ENCODE results near the gene EFNA1. TPM values are rescaled to one million over a fixed set of nuclear protein-coding genes. Genes with fewer than 3 reads are reported as not detected.

Gene EFNA1
- total and polyA plus RNA-seq, 2 of the 13 experiments (the other 11 are each of a cell fraction or from before 2014, with no cell fraction given), result 81.8 to 874 TPM

DNA sequence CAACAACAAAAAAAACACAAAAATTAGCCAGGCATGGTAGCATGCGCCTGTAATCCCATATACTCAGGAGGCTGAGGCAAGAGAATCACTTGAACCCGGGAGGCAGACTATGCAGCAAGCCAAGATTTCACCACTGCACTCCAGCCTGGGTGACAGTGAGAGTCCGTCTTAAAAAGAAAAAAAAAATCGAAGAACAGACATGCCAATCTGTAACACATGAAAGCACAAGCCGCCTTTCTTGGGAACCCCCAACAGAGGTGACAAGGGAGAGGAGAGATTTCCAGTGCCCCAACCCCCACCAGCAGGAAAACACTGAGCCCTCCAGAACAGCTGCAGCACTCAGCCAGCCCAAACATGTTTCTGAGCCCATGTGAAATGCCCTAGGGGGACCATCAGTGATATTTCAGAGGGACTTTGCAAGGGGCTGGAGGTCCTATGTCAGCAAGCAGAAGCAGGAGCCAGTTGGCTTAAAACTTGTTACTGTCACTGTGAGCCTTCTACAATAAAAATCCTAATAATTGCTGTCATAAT, 14.2 kb upstream of the EFNA1 start:
- Histone ChIP-seq H3K27me3 (ENCODE audit: control insufficient read depth in 1 of 2, insufficient read depth in 2 of 2, low read length in 2 of 2) (peaks cover 0 to 7% of the 10 kb centered on the region in 2 experiments; a peak in 1 of 5 replicates), H4K20me1 (ENCODE audit: insufficient read depth, low read length) (no peaks in the 10 kb centered on the region), H3K9me3 (ENCODE audit: low read length) (no peaks in the 10 kb centered on the region), H3K9ac (ENCODE audit: insufficient read depth, low read depth, low read length) (no peak overlapping the region), H3K4me3 (replicated peaks in 1 of 3; ENCODE audit: insufficient read depth in 1 of 3, low read depth in 2 of 3, low read length in 3 of 3) (no peak overlapping the region), H3K36me3 (replicated peaks in 1 of 2; ENCODE audit: control insufficient read depth in 1 of 2, insufficient read depth in 2 of 2, low read length in 2 of 2) (no peaks in the 10 kb centered on the region), H3K79me2 (ENCODE audit: insufficient read depth, low read length) (no peaks in the 10 kb centered on the region), H2AFZ (ENCODE audit: low read length) (no peak overlapping the region), H3K27ac (ENCODE audit: extremely low read length, insufficient read depth, low read length) (no peak overlapping the region), H3K4me1 (ENCODE audit: insufficient read depth, low read length) (peaks cover 23% of the 10 kb centered on the region), H3K4me2 (ENCODE audit: low read depth, low read length) (no peak overlapping the region)
- ChIA-PET CTCF (ENCODE audit: low intra/inter-chr PET ratio, low total read pairs) (interaction anchor here (2.7 kb wide), 1 partner anchor 54 kb away, joined by 14 read pairs; no protein-coding TSS in a partner anchor), POLR2A (interaction anchor here (3.4 kb wide), 1 partner anchor 12 kb away, joined by 18 read pairs; no protein-coding TSS in a partner anchor)
- no peak for ATAC-seq
- TF ChIP-seq, protein P1, sequence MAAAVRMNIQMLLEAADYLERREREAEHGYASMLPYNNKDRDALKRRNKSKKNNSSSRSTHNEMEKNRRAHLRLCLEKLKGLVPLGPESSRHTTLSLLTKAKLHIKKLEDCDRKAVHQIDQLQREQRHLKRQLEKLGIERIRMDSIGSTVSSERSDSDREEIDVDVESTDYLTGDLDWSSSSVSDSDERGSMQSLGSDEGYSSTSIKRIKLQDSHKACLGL (CRISPR knock-in tag; IDR thresholded peaks at IDR 0.05), result no peak
- TF ChIP-seq ZBTB46 (CRISPR knock-in tag; IDR thresholded peaks at IDR 0.05; ENCODE audit: borderline replicate concordance) (no peak), BHLHE40 (IDR thresholded peaks at IDR 0.05; ENCODE audit: low read length) (no peak), ZZZ3 (CRISPR knock-in tag; IDR thresholded peaks at IDR 0.05; ENCODE audit: borderline replicate concordance) (no peak), HNF4A (CRISPR knock-in tag; IDR thresholded peaks at IDR 0.05) (no peak), ZNF598 (CRISPR knock-in tag; IDR thresholded peaks at IDR 0.05; ENCODE audit: borderline replicate concordance) (no peak), ZMYM2 (CRISPR knock-in tag; IDR thresholded peaks at IDR 0.05) (no peak), XRCC5 (optimal IDR thresholded peaks at IDR 0.05; ENCODE audit: low read length) (no peak), ELF3 (CRISPR knock-in tag; IDR thresholded peaks at IDR 0.05) (no peak)
- TF ChIP-seq, protein P2, sequence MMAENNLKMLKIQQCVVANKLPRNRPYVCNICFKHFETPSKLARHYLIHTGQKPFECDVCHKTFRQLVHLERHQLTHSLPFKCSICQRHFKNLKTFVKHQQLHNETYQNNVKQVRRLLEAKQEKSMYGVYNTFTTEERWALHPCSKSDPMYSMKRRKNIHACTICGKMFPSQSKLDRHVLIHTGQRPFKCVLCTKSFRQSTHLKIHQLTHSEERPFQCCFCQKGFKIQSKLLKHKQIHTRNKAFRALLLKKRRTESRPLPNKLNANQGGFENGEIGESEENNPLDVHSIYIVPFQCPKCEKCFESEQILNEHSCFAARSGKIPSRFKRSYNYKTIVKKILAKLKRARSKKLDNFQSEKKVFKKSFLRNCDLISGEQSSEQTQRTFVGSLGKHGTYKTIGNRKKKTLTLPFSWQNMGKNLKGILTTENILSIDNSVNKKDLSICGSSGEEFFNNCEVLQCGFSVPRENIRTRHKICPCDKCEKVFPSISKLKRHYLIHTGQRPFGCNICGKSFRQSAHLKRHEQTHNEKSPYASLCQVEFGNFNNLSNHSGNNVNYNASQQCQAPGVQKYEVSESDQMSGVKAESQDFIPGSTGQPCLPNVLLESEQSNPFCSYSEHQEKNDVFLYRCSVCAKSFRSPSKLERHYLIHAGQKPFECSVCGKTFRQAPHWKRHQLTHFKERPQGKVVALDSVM (CRISPR knock-in tag; IDR thresholded peaks at IDR 0.05), result no peak
- in situ Hi-C loops (cut with HindIII; ENCODE audit: extremely low pct_ligation_motif_present, low pct_unique_long_range_greater_than_20kb), result no loop called here
- intact Hi-C loops (cut with micrococcal nuclease; ENCODE audit: unreplicated experiment), result loop anchor here (5.0 kb wide), 1 partner anchor 404 kb away; no protein-coding TSS in a partner anchor
- no peak for DNase-seq (ENCODE audit: low spot score)
- FAIRE-seq, result no peak
- 40% methylated on average over 5 of the region's 5 CpGs for WGBS (ENCODE audit: low lambda C conversion rate)
- no TSS peak for BruUV-seq (replicated peaks)

All from HepG2 (cell line).